Bronchial epithelial cell (primary cell): ENCODE data around the gene LRFN4. TPM values are rescaled to one million over a fixed set of nuclear protein-coding genes. Genes with fewer than 3 reads are reported as not detected.
A peak's percentile ranks its signal among the peaks of the same experiment; 100 is the strongest.

ENCODE experiments used
- DNase-seq: peaks from one replicate; pipeline ENCODE4 v3.0.0-alpha.2; 2010; ENCODE audit warnings: low read depth
- FAIRE-seq: peaks from 2 replicates; lab custom pipeline; 2011; peaks lifted over from hg19 to GRCh38; lab: Jason Lieb, UNC
- H3K27me3 ChIP-seq: 2 replicates; pipeline ENCODE4 v1.5.1; 2011; ENCODE audit warnings: low read length; ENCODE audit not compliant: control insufficient read depth, insufficient read depth
- H3K36me3 ChIP-seq: 2 replicates; pipeline ENCODE4 v1.5.1; 2011; ENCODE audit warnings: low read length; ENCODE audit not compliant: control insufficient read depth, insufficient read depth
- H3K4me3 ChIP-seq: 2 replicates; pipeline ENCODE4 v1.5.1; 2011; ENCODE audit warnings: mild to moderate bottlenecking, low read depth, low read length, control low read depth
- CTCF ChIP-seq: IDR thresholded peaks from 2 replicates; pipeline ENCODE4 v1.5.1; 2011; ENCODE audit warnings: mild to moderate bottlenecking, moderate library complexity, low read length, control low read depth, inconsistent platforms; ENCODE audit not compliant: insufficient read depth, severe bottlenecking
- total RNA-seq: library from RNA; depleted of rRNA; stranded (reverse); fragments of >200 nt; gene quantifications from 2 replicates; pipeline ENCODE4 v1.2.1, GENCODE V29; 2014

Gene LRFN4
- total RNA-seq, 1 donor from 2014 or later: 16.3 TPM

DNA sequence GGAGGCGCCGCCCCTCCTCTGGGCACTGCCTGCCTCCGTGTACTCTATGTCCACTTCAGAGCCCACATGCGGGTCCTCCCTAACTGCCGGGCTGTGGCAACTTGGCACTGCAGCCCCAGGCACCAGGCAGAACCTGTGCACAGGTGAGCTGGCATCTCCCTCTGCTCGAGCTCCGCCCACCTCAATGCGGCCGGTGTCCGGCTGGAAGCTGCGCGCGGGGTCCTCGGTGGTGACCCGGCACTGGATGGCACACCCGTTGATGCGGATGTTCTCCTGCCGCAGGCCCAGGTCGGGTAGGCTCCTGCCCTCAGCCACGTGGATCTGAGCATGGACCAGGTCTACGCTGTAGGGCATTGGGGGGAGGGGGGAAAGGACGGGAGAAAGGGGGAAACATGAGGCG is 9.1 kb downstream of the LRFN4 start:
- H3K4me3 ChIP-seq: no peak overlapping the region
- H3K36me3 ChIP-seq: peaks cover 16% of the 10 kb centered on the region
- no peaks in the 10 kb centered on the region for H3K27me3 ChIP-seq
- FAIRE-seq: no peak
- no peak for TF ChIP-seq CTCF
- DNase-seq: no peak

DNA sequence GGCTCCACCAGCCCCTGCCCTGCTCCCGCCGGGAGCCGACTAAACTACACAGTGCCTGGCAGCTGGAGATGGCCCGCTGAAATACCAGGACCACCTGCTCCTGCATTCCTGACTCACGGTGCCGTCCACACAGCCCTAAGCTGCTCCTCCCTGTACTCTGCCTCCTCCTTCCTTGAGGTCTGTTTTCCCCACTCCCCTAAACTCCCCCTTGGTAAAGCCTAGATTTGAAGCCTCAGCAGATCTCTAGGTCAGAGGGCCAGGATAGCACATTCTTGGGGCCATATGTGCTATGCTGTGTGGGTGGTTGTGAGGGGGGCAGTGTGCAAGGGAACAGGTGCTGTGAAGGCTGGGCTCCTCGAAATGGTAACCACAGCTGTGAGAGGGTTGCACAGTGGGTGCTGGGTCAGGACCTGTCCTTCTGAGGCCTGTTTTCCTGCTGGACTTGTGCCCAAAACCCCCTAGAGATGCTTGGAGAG is 9.7 kb downstream of the LRFN4 start:
- H3K4me3 ChIP-seq: no peak overlapping the region
- DNase-seq: no peak
- no peaks in the 10 kb centered on the region for H3K27me3 ChIP-seq
- peaks cover 16% of the 10 kb centered on the region for H3K36me3 ChIP-seq
- TF ChIP-seq CTCF: no peak
- FAIRE-seq: no peak

DNA sequence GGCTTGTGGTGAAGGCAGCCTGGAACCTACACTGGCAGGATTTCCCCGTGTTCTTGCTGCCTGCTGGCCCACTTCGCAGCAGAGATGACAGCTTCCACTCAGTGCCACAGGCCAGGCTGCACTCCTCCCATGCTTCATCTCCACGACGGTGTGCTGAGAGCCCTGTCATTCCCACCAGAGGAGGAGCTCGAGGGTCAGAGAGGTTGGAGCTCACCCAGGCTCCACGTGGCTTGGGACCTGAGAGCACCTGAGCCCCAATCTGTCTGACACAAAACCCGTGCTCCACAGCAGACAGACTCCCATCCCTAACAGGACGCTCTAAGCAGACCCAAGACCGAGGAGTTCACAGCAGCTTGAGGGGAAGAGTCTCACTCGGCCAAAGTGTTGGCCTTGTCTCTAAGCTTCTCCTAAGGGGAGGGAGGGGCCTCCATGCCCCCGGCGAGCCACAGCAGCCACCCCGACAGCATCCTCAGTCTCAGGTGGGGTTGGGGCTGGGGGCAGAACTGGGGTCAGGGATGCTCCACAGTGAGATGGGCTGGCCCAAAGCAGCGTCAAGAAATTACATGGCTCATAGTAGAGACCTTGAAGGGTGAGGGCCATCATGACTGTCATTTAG is 10.7 kb downstream of the LRFN4 start:
- TF ChIP-seq CTCF: no peak
- FAIRE-seq: no peak
- H3K27me3 ChIP-seq: no peaks in the 10 kb centered on the region
- no peak overlapping the region for H3K4me3 ChIP-seq
- H3K36me3 ChIP-seq: peaks cover 17% of the 10 kb centered on the region
- DNase-seq: no peak

DNA sequence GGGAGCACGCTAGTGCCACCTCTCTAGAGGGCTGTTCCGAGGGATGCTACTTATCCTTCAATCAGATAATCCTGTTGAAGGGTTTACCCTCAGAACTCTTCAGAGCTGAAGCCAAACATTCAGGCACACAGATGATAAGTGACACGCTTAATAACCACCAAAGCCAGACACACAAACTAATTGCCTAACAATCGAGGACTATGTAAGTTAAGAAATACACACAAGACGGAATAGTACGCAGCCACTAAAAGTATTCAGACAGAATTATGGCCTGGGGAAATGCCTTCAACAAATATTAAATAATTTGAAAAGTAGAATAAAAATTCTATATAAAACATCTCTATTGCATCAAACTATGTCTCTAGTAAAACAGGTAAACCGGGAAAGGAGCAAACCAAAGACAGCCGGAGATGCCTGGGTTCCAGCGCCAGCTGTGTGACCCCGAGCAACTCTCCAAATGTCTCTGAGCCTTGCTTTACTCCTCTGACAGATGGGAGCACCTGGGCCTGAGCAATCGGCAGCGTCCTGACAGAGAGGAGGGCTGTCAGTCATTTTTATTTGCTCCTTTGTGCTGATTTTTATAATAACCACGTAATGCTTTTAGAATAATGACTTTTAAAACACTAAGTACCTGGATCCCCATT is 11.3 kb downstream of the LRFN4 start:
- DNase-seq (no peak), FAIRE-seq (no peak)
- Histone ChIP-seq H3K36me3 (peaks cover 17% of the 10 kb centered on the region), H3K4me3 (no peak overlapping the region), H3K27me3 (no peaks in the 10 kb centered on the region)
- TF ChIP-seq CTCF: no peak

DNA sequence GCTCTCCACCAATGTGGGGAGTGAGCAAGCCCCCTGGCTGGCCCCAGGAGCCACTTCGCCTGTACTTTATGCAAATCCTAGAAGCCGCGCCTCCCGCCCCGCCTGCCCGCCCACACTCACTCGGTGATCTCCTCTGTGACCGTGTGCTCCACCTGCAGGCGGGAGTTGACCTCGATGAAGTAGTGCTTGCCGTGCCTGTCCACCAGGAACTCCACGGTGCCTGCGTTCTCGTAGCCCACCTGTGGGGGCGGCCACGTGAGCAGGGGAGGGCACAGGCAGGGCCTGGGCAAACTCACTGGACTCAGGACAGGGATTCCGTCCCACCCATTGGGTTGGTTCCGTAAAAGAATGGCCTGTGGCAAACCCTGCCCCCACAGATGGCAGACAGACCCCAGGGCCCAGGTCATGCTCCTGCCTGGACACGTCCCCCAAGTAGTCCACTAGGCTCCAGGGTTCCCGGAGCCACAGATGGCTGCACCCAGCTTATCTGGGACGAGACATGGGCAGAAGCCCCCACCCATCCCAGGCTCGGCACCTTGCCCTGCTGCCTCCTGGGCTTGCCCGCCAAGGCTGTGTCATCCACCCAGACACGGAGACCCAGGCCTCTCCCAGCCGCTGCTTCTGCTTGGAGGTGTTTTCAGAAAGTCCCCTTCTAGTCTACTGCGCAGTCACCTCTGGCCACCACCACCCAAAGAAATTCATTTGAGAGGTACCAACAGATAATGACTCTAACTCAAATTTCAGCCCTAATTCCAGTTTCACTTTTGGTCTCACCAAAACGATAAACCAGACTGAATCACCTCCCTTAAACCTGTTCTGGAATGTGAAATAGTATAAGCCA is 12.1 kb downstream of the LRFN4 start:
- H3K27me3 ChIP-seq: no peaks in the 10 kb centered on the region
- peaks cover 17% of the 10 kb centered on the region for H3K36me3 ChIP-seq
- peak; percentile 73 for TF ChIP-seq CTCF
- DNase-seq (peak; percentile 54), FAIRE-seq (no peak)
- H3K4me3 ChIP-seq: no peak overlapping the region
